Kidney epithelial cell (primary cell): Measurements from ENCODE around the gene HSPD1. TPM values are rescaled to one million over a fixed set of nuclear protein-coding genes. Genes with fewer than 3 reads are reported as not detected.

Experiments
- DNase-seq: peaks from one replicate; pipeline ENCODE4 v3.0.0-alpha.2; 2010; ENCODE audit warnings: low read depth
- H3K27me3 ChIP-seq: 2 replicates; pipeline ENCODE4 v1.6.0; 2011; ENCODE audit warnings: low read length; ENCODE audit not compliant: control insufficient read depth, insufficient read depth
- H3K36me3 ChIP-seq: 2 replicates; pipeline ENCODE4 v1.5.1; 2011; ENCODE audit warnings: low read length; ENCODE audit not compliant: control insufficient read depth, insufficient read depth
- H3K4me3 ChIP-seq: 2 replicates; pipeline ENCODE4 v1.5.1; 2011; ENCODE audit warnings: low read depth, mild to moderate bottlenecking, control low read depth, low read length
- total RNA-seq: library from RNA; depleted of rRNA; stranded (reverse); fragments of >200 nt; gene quantifications from 2 replicates; pipeline ENCODE4 v1.2.3, GENCODE V29; 2015
- TF ChIP-seq, protein P1 (sequence below): IDR thresholded peaks from 2 replicates; pipeline ENCODE4 v1.5.1; 2011; ENCODE audit warnings: mild to moderate bottlenecking, moderate library complexity, low read length, control low read depth, inconsistent platforms; ENCODE audit not compliant: insufficient read depth, poor library complexity, severe bottlenecking

Gene HSPD1
- total RNA-seq, 1 donor from 2014 or later, result 237 TPM

DNA sequence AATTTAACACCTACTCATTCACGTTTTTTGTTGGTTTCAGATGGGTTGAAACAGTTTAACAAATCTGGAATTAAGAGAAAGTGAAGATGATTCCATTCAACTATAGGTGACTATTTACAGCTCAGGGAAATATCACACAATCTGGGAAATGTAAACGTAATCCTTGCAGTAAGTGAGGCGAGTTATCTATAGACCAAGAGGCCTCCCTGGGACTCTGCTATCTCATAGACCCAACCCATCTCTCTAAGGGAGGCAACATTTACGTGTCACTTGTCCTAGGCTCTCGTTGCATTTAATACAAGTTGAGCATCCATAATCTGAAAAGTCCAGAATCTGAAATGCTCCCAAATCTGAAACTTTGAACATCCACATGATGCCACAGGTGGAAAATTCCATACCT lies 14.3 kb upstream of the HSPD1 start:
- DNase-seq, result no peak
- H3K36me3 ChIP-seq, result no peaks in the 10 kb centered on the region
- no peak overlapping the region for H3K4me3 ChIP-seq
- TF ChIP-seq, protein P1, sequence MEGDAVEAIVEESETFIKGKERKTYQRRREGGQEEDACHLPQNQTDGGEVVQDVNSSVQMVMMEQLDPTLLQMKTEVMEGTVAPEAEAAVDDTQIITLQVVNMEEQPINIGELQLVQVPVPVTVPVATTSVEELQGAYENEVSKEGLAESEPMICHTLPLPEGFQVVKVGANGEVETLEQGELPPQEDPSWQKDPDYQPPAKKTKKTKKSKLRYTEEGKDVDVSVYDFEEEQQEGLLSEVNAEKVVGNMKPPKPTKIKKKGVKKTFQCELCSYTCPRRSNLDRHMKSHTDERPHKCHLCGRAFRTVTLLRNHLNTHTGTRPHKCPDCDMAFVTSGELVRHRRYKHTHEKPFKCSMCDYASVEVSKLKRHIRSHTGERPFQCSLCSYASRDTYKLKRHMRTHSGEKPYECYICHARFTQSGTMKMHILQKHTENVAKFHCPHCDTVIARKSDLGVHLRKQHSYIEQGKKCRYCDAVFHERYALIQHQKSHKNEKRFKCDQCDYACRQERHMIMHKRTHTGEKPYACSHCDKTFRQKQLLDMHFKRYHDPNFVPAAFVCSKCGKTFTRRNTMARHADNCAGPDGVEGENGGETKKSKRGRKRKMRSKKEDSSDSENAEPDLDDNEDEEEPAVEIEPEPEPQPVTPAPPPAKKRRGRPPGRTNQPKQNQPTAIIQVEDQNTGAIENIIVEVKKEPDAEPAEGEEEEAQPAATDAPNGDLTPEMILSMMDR, result no peak
- no peaks in the 10 kb centered on the region for H3K27me3 ChIP-seq

DNA sequence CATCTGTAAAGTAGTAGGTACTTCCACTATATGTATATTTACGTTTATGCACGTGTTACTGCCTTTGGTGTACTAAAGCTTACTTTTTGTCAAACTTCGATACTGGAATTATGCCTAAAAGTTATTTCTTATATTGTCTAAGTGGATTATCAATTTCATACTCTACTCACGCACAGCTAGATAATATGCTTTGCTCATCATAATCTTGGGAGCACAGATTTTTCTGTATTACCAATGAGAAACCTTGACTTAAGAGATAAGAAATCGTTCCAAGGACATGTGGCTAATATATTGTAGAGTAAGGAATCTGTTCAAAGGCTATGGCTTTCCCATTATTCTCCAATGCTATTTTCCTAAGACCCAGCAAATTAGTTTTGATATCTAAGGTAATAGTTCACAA lies 7.0 kb upstream of the HSPD1 start:
- no peaks in the 10 kb centered on the region for H3K36me3 ChIP-seq
- no peak overlapping the region for H3K4me3 ChIP-seq
- TF ChIP-seq, protein P1, result no peak
- no peaks in the 10 kb centered on the region for H3K27me3 ChIP-seq
- no peak for DNase-seq

DNA sequence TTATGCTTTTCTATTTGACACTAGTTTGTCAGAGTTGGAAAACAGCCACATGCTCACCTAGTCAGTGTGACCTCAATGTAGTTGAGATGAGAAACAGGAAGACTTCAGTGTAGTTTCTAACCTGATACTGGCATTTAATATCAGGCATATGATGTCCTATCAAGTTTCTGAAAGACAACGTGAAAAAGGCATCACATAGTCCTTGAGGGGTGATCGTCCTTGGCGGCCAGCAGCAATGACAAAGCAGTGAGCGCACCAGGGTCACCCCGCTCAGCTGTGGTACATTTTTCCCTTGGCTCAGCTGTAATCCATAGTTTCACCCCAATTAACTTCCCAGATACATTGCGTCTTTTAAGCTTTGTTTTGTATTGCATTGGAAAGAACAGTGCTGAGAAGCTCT lies 4.9 kb upstream of the HSPD1 start:
- Histone ChIP-seq H3K36me3 (no peaks in the 10 kb centered on the region), H3K4me3 (no peak overlapping the region), H3K27me3 (no peaks in the 10 kb centered on the region)
- DNase-seq, result no peak
- TF ChIP-seq, protein P1, result no peak

DNA sequence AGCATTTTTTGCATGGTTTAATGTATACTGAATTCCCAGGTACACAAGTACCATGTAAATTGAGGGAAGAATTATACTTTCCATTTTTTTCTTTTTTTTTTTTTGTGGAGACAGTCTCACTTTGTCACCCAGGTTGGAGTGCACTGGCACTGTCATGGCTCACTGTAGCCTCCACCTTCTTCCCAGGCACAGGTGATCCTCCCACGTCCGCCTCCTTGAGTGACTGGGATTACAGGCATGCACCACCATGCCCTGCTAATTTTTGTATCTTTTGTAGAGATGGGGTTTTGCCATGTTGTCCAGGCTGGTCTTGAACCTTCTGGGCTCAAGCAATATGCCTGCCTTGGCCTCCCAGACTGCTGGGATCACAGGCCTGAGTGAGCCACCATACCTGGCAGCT lies 4.4 kb upstream of the HSPD1 start:
- TF ChIP-seq, protein P1, result no peak
- DNase-seq, result no peak
- no peak overlapping the region for H3K4me3 ChIP-seq
- no peaks in the 10 kb centered on the region for H3K27me3 ChIP-seq
- no peaks in the 10 kb centered on the region for H3K36me3 ChIP-seq

DNA sequence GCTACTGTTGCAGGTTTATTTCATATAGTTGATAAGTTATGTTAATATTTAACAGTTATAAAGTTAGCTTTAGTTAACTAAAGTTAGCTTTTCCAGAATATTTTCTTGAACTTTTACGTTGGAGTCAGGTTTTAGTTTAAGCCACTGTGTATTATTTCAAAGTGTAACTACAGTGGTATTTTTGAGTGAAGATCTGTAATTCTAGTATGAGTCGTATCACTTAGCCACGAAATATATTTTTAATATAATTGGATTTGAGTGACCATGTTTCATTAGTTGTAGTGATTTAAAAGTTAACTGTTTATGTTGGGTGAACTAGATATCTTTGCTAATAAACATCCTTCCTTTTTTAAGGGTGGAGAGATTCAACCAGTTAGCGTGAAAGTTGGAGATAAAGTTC lies 3.0 kb upstream of the HSPD1 start:
- TF ChIP-seq, protein P1, result no peak
- Histone ChIP-seq H3K27me3 (no peaks in the 10 kb centered on the region), H3K4me3 (no peak overlapping the region), H3K36me3 (no peaks in the 10 kb centered on the region)
- no peak for DNase-seq

DNA sequence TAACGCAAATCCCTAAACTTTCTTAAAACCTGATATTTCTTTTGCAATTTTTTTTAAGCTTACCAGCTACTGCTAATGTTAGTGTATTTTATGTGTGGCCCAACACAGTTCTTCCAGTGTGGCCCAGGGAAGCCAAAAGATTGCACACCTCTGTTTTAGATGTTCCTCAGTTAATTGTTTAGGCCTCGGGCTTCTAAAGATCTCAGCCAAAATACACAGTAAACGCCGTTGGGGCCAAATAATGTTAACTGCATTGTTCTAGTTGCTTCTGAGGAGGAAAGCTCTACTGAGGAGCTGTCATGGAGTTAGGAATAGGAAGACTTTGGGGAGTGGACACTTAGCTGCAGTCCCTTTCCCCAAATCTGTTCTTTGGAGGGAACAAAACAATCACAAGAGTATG lies 2.6 kb upstream of the HSPD1 start:
- Histone ChIP-seq H3K4me3 (no peak overlapping the region), H3K36me3 (no peaks in the 10 kb centered on the region), H3K27me3 (no peaks in the 10 kb centered on the region)
- TF ChIP-seq, protein P1, result no peak
- DNase-seq, result no peak
